Astrocyte (in vitro differentiated cells and primary cell): Measurements from ENCODE around the gene LIPH.

ENCODE experiments used
- CTCF ChIP-seq: IDR thresholded peaks from 2 replicates; pipeline ENCODE4 v1.5.1; 2011; ENCODE audit warnings: low read depth, mild to moderate bottlenecking, inconsistent platforms, low read length, moderate library complexity; ENCODE audit not compliant: insufficient read depth
- EZH2 ChIP-seq: IDR thresholded peaks from 2 replicates; pipeline ENCODE4 v1.6.1; 2012; ENCODE audit warnings: mild to moderate bottlenecking, low read length, inconsistent platforms; ENCODE audit not compliant: insufficient read depth

DNA sequence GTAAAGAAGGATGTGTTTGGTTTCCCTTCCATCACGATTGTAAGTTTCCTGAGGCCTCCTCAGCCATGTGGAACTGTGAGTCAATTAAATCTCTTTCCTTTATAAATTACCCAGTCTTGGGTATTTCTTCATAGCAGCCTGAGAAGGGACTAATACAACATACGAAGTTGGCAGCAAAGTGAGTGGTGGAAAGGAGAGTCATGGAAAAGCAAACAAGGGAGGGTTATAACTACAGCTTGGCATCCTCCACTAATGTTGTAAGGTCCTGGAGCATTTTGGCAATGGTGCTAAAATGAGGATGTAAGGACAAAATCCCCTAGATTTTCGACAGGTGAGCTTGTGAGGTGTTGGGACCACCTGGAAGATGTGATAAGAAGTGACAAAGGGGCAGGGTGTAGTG, 47.8 kb downstream of the LIPH start:
- TF ChIP-seq CTCF (no peak), EZH2 (no peak)
